Omental fat pad (tissue), 4 donors: ENCODE data around the gene CLEC2D. TPM values are rescaled to one million over a fixed set of nuclear protein-coding genes. Genes with fewer than 3 reads are reported as not detected.
A peak's percentile ranks its signal among the peaks of the same experiment; 100 is the strongest.
"Not testable (repeated sequence)": the region's sequence is repeated elsewhere in the genome, so short reads cannot be mapped to it uniquely, and the experiment has no call there.

Source experiments
- ATAC-seq: fragments of 150-250 bp; one replicate; pipeline ENCODE4 v1.9.1; 2016; ENCODE audit warnings: mild to moderate bottlenecking, moderate library complexity; ENCODE audit not compliant: low FRiP score
- DNase-seq: peaks from one replicate; pipeline ENCODE4 v3.0.0-alpha.2; 2019; ENCODE audit warnings: low spot score
- total RNA-seq, 4 donors: library from RNA; depleted of rRNA; stranded (reverse); fragments of >200 nt; gene quantifications; one replicate each; pipeline ENCODE4 v1.1.0, GENCODE V29; 2016
- TF ChIP-seq, protein P1 (sequence below), 3 donors: fragments of 450-650 bp; IDR thresholded peaks; one replicate each; pipeline ENCODE4 v1.5.1; 2016 to 2017; ENCODE audit warnings: antibody characterized with exemption in 3 of 3, mild to moderate bottlenecking in 3 of 3, moderate library complexity in 2 of 3

CLEC2D gene
- total RNA-seq, 4 donors from 2014 or later, result 10.4 to 20.5 (median 14.8) TPM

DNA sequence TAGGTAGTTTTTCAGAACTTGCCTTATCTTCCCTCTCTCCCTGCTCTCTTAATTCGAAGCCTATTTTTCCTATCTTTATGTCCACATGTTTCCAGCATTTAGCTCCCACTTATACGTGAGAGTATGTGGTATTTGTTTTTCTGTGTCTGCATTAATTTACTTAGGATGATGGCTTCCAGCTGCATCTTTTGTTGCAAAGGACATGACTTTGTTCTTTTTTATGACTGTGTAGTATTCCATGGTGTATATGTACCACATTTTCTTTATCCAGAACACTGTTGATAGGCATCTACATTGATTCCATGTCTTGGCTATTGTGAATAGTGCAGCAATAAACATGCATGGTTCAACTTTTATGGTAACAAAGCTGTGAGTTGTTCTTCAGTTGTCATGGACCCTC, 7.8 kb upstream of the CLEC2D start:
- ATAC-seq, result no peak
- TF ChIP-seq, protein P1, sequence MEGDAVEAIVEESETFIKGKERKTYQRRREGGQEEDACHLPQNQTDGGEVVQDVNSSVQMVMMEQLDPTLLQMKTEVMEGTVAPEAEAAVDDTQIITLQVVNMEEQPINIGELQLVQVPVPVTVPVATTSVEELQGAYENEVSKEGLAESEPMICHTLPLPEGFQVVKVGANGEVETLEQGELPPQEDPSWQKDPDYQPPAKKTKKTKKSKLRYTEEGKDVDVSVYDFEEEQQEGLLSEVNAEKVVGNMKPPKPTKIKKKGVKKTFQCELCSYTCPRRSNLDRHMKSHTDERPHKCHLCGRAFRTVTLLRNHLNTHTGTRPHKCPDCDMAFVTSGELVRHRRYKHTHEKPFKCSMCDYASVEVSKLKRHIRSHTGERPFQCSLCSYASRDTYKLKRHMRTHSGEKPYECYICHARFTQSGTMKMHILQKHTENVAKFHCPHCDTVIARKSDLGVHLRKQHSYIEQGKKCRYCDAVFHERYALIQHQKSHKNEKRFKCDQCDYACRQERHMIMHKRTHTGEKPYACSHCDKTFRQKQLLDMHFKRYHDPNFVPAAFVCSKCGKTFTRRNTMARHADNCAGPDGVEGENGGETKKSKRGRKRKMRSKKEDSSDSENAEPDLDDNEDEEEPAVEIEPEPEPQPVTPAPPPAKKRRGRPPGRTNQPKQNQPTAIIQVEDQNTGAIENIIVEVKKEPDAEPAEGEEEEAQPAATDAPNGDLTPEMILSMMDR (IDR thresholded peaks at IDR 0.05), result no peak
- DNase-seq, result no peak

DNA sequence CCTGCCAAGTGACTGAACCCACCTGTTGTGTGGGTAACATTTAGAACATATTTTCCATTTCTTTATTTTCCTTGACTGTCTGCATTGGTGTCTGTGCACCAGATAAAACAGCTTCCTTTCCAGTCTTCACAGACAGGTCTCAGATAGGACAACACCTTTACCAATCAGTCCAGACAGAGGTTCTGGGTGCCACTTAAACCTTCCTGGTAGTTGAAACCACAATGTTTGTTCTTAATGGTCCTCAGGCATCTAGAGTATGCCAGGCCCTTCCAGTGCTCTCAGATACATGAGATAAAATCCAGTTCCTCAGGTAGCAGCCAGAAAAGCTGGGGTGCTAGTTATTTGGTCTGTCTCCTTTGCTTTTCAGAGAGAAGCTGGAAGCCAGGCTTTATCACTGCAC, 7.0 kb upstream of the CLEC2D start:
- TF ChIP-seq, protein P1 (IDR thresholded peaks at IDR 0.05), result no peak
- no peak for ATAC-seq
- no peak for DNase-seq

DNA sequence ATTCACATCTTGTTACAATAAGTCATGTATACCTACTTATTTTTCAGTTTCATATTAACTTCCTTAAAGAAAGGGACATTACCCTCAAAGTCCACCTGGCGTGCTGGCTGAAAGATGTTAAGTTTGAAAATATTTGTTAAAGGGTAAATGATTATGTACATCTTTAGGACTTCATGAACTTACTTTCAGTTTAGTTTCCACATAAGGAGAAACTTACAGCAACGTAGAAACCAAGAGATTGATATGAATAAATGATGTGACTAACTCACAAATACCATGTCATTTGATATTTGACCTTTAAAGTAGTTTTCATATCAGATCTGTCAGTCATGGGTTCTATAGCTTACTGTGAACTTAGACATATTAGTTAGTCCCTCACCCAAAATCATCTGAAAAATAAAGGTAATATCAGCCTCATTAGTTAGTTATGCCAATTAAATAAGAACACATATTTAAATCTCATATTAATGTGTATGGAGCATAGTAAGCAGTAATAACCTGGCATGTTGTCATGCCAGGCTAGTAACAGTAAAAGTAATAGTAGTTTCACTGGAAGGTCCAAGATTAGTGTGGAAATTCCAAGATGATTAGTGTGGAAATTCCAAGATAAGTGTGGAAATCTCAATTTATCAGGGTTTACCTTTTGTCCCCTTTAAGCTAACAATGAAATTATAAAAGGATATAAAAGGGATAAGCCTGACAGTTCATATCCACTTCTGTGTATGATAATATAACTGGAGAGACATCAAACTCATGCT, 1.9 kb upstream of the CLEC2D start:
- no peak for DNase-seq
- TF ChIP-seq, protein P1 (IDR thresholded peaks at IDR 0.05), result no peak
- ATAC-seq, result peak; percentile 24

DNA sequence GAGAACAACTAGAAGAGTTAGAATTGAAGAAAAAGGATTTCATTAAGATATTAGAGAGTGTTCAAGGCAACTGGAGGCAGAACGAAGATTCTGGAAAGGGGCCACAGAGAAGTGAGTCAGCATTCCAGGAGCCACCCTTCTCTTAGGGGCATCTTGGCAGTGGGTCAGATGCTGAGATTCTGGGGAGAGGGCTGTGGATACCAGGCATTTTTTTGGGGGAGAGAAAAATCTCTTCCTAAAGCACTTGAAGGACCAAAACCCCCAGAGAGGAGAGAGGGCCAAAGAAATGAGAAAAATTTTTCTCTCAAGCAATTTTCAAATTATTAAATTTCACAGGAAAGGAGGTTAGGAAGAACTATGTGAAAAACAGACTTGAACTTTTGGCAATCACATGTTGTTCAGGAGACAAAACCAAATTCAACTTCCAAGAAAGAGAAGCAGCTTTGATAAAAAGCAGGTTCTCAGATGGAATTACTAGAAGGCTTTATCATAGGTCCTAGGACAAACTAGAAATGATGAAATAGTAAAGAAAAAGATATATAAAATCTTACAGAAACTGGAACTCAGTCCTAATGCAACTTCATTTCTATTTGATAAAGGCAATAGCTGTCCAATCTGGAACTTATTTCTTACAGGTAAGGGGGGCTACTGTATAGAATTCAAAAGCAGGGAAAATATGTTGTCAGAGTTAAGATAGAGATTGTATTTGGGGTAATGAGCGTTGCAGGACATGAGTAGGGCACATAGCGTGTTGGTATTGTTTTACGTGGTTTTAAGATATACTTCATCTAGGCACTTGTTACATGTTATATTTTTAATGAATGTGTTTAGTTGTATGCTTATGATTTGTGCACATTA, 1.1 kb upstream of the CLEC2D start:
- ATAC-seq, result peak; percentile 66
- DNase-seq, result no peak
- TF ChIP-seq, protein P1 (IDR thresholded peaks at IDR 0.05), result no peak

DNA sequence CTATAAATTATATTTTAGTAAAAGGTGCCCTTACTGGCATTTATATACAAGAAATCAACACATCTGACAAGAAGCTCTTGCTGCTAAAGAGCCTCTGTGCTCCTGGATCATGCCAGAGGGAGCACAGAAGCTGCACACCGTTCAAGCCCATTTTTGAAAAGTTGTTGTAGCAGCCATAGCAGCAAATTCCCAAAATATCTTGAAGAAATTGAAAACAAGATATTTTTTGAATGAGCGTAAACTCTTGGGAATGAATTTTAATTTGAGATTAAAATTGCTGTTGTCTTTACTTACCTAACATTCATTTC, 540 bp upstream of the CLEC2D start:
- no peak for ATAC-seq
- DNase-seq, result no peak
- TF ChIP-seq, protein P1 (IDR thresholded peaks at IDR 0.05), result no peak

DNA sequence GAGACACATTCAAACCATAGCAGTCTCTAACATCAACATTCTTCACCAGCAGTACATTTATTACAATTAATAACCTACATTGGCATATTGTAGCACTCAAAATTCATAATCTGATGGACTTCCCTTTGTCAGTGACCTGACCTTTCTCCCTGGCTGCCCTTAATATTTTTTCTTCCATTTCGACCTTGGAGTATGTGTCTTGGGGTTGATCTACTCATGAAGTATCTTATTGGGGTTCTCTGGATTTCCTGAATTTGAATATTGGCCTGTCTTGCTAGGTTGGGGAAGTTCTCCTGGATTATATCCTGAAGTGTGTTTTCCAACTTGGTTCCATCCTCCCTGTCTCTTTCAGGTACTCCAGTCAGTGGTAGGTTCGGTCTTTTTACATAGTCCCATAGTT, 2.8 kb downstream of the CLEC2D start:
- not testable (repeated sequence) for ATAC-seq, DNase-seq

DNA sequence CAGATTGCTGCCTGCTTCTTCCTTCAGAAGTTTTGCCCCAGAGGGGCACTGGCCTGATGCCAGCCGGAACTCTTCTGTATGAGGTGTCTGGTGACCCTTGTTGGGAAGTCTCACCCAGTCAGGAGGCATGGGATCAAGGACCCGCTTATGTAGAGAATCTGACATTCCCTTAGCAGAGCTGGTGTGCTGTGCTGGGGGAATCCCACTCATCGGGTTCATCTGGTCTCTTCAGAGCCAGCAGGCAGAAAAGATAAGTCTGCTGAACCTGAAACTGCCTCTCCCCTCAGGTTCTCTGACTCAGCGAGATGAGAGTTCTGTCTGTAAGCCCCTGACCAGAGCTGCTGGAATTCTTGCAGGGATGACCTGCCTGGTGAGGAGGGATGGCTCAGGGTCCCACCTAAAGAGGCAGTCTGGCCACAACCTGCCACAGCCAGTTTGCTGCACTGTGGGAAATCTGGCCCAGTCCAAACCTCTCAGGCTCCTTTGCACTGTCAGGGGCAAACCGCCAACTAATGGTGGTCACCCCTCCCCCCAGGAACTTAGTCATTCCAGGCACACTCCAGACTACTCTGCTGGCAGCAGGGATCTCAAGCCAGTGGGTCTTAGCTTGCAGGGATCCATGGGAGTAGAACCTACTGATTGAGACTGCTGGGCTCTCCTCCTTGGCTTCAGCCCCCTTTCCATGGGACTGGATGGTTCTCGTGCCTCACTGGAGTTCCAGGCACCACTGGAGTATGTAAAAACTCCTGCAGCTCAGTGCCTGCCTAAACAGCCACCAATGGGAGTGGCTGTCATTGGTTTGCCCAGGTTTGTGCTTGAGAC, 4.1 kb downstream of the CLEC2D start:
- DNase-seq, result no peak
- TF ChIP-seq, protein P1 (IDR thresholded peaks at IDR 0.05), result no peak
- ATAC-seq, result peak; percentile 75
